Mesothelial cell of epicardium (in vitro differentiated cells): Measurements from ENCODE around the gene WHRN. TPM values are rescaled to one million over a fixed set of nuclear protein-coding genes. Genes with fewer than 3 reads are reported as not detected.
A peak's percentile ranks its signal among the peaks of the same experiment; 100 is the strongest.

ENCODE experiments used
- DNase-seq, 2 experiments: peaks; one replicate each; pipeline ENCODE4 v3.0.0; 2021; ENCODE audit warnings: low spot score in 2 of 2; ENCODE audit not compliant: unreplicated experiment in 2 of 2
- H3K27ac Mint-ChIP-seq: 2 replicates; pipeline ENCODE4 v1.8.0; 2021; ENCODE audit warnings: mixed read lengths
- H3K27me3 Mint-ChIP-seq: 2 replicates; pipeline ENCODE4 v1.8.0; 2021; ENCODE audit warnings: low read depth, mixed read lengths
- H3K36me3 Mint-ChIP-seq: 2 replicates; pipeline ENCODE4 v1.8.0; 2021; ENCODE audit warnings: mixed read lengths
- H3K4me1 Mint-ChIP-seq: 2 replicates; pipeline ENCODE4 v1.8.0; 2021; ENCODE audit warnings: mixed read lengths
- H3K4me3 Mint-ChIP-seq: 2 replicates; pipeline ENCODE4 v1.8.0; 2021; ENCODE audit warnings: mild to moderate bottlenecking, moderate library complexity, mixed read lengths
- H3K9me3 Mint-ChIP-seq: 2 replicates; pipeline ENCODE4 v1.8.0; 2021; ENCODE audit warnings: mixed read lengths
- CTCF ChIP-seq: fragments of 200-600 bp; sonication (generic); IDR thresholded peaks from one replicate; pipeline ENCODE4 v1.5.0; 2021; ENCODE audit warnings: antibody characterized with exemption; ENCODE audit not compliant: unreplicated experiment
- total RNA-seq: library from RNA; stranded (reverse); gene quantifications from 3 replicates; pipeline ENCODE4 v1.2.1, GENCODE V29; 2021

WHRN gene
- total RNA-seq, 1 donor from 2014 or later, result 25.5 TPM

- H3K27ac Mint-ChIP-seq, result no peak overlapping the region
- H3K9me3 Mint-ChIP-seq, result no peaks in the 10 kb centered on the region
- TF ChIP-seq CTCF, result no peak
- H3K27me3 Mint-ChIP-seq, result peaks cover 10% of the 10 kb centered on the region
- peaks cover 2% of the 10 kb centered on the region for H3K4me1 Mint-ChIP-seq
- no peaks in the 10 kb centered on the region for H3K36me3 Mint-ChIP-seq
- no peak overlapping the region for H3K4me3 Mint-ChIP-seq
- no peak for DNase-seq
Observed at GRCh38 chr9:114546851-114547250, 41.6 kb upstream of the WHRN start.

GRCh38 chr9:114545055-114545454 lies 39.8 kb upstream of the WHRN start:
- H3K27me3 Mint-ChIP-seq, result peaks cover 10% of the 10 kb centered on the region
- no peak for DNase-seq
- H3K4me1 Mint-ChIP-seq, result peaks cover under 1% of the 10 kb centered on the region
- H3K36me3 Mint-ChIP-seq, result no peaks in the 10 kb centered on the region
- H3K4me3 Mint-ChIP-seq, result no peak overlapping the region
- TF ChIP-seq CTCF, result no peak
- no peak overlapping the region for H3K27ac Mint-ChIP-seq
- no peaks in the 10 kb centered on the region for H3K9me3 Mint-ChIP-seq

- H3K27me3 Mint-ChIP-seq, result peaks cover under 1% of the 10 kb centered on the region
- H3K4me1 Mint-ChIP-seq, result peaks cover 22% of the 10 kb centered on the region
- H3K9me3 Mint-ChIP-seq, result no peaks in the 10 kb centered on the region
Observed at GRCh38 chr9:114539701-114540380, 34.6 kb upstream of the WHRN start.

GRCh38 chr9:114538241-114538640 lies 33.0 kb upstream of the WHRN start:
- no peak for TF ChIP-seq CTCF
- Mint-ChIP-seq H3K27ac (peak overlapping the region; percentile 50), H3K27me3 (no peaks in the 10 kb centered on the region), H3K4me1 (peaks cover 22% of the 10 kb centered on the region), H3K36me3 (no peaks in the 10 kb centered on the region), H3K9me3 (no peaks in the 10 kb centered on the region), H3K4me3 (no peak overlapping the region)
- no peak for DNase-seq

More at GRCh38 chr9:114539701-114540380, 34.6 kb upstream of the WHRN start:
- Mint-ChIP-seq H3K36me3 (no peaks in the 10 kb centered on the region), H3K4me3 (no peak overlapping the region), H3K27ac (no peak overlapping the region)
- no peak for DNase-seq
- no peak for TF ChIP-seq CTCF

- Mint-ChIP-seq H3K9me3 (no peaks in the 10 kb centered on the region), H3K4me1 (peaks cover 2% of the 10 kb centered on the region), H3K36me3 (no peaks in the 10 kb centered on the region), H3K27me3 (no peaks in the 10 kb centered on the region), H3K27ac (no peak overlapping the region), H3K4me3 (no peak overlapping the region)
- DNase-seq, result no peak
- TF ChIP-seq CTCF, result no peak
Observed at GRCh38 chr9:114532561-114533237, 27.4 kb upstream of the WHRN start.
